Neural cell (in vitro differentiated cells): Measurements from ENCODE around the gene PRDX3.

Source experiments
- EP300 ChIP-seq: fragments of 450-650 bp; conservative IDR thresholded peaks from 2 replicates; pipeline ENCODE4 v1.6.1; 2014; ENCODE audit warnings: antibody characterized with exemption, mild to moderate bottlenecking, moderate library complexity; ENCODE audit not compliant: poor library complexity, severe bottlenecking
- EZH2 ChIP-seq: fragments of 200-600, 300-800 bp; shearing (Covaris generic), sonication (generic); IDR thresholded peaks from 2 replicates; pipeline ENCODE4 v1.6.1; 2014; ENCODE audit warnings: antibody characterized with exemption, low read length, borderline replicate concordance, mild to moderate bottlenecking; ENCODE audit not compliant: insufficient read depth, poor library complexity, severe bottlenecking
- POLR2AphosphoS5 ChIP-seq: IDR thresholded peaks from 2 replicates; pipeline ENCODE4 v1.6.1; 2012
- TAF1 ChIP-seq: IDR thresholded peaks from 2 replicates; pipeline ENCODE4 v1.6.1; 2012; ENCODE audit warnings: low read depth
- TF ChIP-seq, protein P1 (sequence below): fragments of 450-650 bp; IDR thresholded peaks from 2 replicates; pipeline ENCODE4 v1.5.1; 2014; ENCODE audit warnings: antibody characterized with exemption, mild to moderate bottlenecking, moderate library complexity; ENCODE audit not compliant: poor library complexity, severe bottlenecking

DNA sequence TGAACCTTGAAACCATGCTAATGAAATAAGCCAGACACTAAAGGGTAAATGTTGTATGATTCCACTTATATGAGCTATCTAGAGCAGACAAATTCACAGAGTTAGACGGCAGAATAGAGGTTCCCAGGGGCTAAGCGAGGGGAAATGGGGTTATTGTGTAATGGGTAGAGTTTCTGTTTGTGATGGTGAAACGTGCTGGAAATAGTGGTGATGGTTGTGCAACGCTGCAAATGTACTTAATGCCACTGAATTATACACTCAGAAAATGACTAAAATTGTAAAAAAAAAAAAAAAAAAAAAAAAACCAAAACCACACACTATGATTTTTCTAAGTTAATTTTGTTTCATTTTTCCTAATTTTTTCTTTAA is 43.1 kb downstream of the PRDX3 start:
- TF ChIP-seq, protein P1, sequence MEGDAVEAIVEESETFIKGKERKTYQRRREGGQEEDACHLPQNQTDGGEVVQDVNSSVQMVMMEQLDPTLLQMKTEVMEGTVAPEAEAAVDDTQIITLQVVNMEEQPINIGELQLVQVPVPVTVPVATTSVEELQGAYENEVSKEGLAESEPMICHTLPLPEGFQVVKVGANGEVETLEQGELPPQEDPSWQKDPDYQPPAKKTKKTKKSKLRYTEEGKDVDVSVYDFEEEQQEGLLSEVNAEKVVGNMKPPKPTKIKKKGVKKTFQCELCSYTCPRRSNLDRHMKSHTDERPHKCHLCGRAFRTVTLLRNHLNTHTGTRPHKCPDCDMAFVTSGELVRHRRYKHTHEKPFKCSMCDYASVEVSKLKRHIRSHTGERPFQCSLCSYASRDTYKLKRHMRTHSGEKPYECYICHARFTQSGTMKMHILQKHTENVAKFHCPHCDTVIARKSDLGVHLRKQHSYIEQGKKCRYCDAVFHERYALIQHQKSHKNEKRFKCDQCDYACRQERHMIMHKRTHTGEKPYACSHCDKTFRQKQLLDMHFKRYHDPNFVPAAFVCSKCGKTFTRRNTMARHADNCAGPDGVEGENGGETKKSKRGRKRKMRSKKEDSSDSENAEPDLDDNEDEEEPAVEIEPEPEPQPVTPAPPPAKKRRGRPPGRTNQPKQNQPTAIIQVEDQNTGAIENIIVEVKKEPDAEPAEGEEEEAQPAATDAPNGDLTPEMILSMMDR = no peak
- no peak for TF ChIP-seq POLR2AphosphoS5
- no peak for TF ChIP-seq EP300
- TF ChIP-seq EZH2 = no peak
- no peak for TF ChIP-seq TAF1
